Measurements from ENCODE around the gene MMP2. TPM values are rescaled to one million over a fixed set of nuclear protein-coding genes. Genes with fewer than 3 reads are reported as not detected.

Gene MMP2
- total RNA-seq = 15.0 TPM

DNA sequence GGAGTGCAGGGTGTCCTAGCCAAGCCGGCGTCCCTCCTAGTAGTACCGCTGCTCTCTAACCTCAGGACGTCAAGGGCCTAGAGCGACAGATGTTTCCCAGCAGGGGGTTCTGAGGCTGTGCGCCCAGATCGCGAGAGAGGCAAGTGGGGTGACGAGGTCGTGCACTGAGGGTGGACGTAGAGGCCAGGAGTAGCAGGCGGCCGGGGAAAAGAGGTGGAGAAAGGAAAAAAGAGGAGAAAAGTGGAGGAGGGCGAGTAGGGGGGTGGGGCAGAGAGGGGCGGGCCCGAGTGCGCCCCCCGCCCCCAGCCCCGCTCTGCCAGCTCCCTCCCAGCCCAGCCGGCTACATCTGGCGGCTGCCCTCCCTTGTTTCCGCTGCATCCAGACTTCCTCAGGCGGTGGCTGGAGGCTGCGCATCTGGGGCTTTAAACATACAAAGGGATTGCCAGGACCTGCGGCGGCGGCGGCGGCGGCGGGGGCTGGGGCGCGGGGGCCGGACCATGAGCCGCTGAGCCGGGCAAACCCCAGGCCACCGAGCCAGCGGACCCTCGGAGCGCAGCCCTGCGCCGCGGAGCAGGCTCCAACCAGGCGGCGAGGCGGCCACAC, at the start of gene MMP2:
TSS of gene MMP2 (plus strand) at position 372 of the 603 bp plus-strand sequence. CDS start 282 bp downstream, outside the sequence.

DNA sequence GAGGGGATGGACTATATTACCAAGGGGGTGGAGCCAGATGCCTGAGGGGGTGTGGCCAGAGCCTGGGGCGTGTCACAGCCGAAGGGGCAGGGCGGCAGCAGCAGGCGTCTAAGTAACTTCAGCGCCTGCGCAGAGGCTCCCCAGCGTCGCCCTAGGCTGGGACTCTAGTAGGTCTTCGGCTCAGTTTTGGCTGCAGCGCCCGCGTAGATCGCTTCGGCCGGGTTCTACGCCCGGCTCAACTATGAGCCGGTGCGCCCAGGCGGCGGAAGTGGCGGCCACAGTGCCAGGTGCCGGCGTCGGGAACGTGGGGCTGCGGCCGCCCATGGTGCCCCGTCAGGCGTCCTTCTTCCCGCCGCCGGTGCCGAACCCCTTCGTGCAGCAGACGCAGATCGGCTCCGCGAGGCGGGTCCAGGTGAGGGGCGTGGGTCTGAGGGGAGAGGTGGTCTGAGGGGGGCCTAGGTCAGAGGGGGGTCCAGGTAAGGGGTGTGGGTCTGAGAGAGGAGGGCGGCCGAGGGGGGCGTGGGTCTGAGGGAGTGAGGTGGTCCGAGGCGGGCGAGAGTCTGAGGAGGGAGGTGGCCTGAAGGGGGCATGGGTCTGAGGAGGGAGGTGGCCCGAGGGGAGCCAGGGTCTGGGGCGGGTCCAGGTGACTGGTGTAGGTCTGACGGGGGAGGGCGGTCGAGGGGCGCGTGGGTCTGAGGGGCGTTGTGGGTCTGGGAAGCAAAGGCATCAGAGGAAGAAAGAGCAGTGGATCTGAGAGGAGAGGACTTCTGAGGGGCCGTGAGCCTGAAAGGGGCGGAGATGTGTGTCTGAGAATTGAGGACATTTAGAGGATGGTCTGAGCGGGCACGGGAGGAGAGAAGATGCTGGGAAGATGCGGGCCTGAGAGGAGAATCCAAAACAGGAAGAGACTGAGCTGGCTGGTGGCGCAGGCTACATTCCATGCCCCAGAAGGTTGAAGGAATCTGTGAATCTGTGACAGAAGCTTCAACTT, 30.2 kb downstream of the MMP2 start, which contains the start of gene LPCAT2:
TSS of gene LPCAT2 (plus strand) at position 132 of the 991 bp plus-strand sequence. CDS start at position 242, 110 bp downstream.

Other genes starting within 250 kb of the MMP2 start
- 0.69 TPM for gene IRX6, start 155.0 kb upstream of the MMP2 start, total RNA-seq
- gene LPCAT2, start 29.9 kb downstream of the MMP2 start, total RNA-seq = 16.1 TPM
- not detected for gene CAPNS2, start 87.5 kb downstream of the MMP2 start, total RNA-seq
- not detected for gene SLC6A2, start 176.8 kb downstream of the MMP2 start, total RNA-seq